IMR-90 (cell line): Measurements from ENCODE around the gene TMEM30A. TPM values are rescaled to one million over a fixed set of nuclear protein-coding genes. Genes with fewer than 3 reads are reported as not detected.

Experiments used
- ATAC-seq: fragments of 200-7000 bp; cut with Tn5 transposase; 2 replicates; pipeline ENCODE4 v1.9.1; 2020; ENCODE audit warnings: low read depth, mild to moderate bottlenecking, moderate library complexity
- BruUV-seq: library from RNA; stranded (reverse); fragments of 400-500 nt; replicated peaks from 2 replicates; lab custom pipeline; 2021; lab: Mats Ljungman, UMichigan
- CTCF ChIA-PET: fragments of 300-600 bp; formaldehyde crosslinking; extraction: SDS; loops from one replicate; lab custom pipeline; 2021; ENCODE audit warnings: antibody characterized with exemption; lab: Yijun Ruan, JAX
- POLR2A ChIA-PET: fragments of 300-600 bp; sonication (Branson Sonifier 250); formaldehyde crosslinking; loops from one replicate; lab custom pipeline; 2022; ENCODE audit warnings: antibody characterized with exemption; ENCODE audit not compliant: unreplicated experiment; lab: Charles Lee
- DNase-seq: peaks from one replicate; pipeline ENCODE4 v3.0.0; 2013
- H2AFZ ChIP-seq: replicated peaks from 2 replicates; pipeline ENCODE3; 2013; ENCODE audit warnings: low read length, mild to moderate bottlenecking; ENCODE audit not compliant: poor library complexity
- H2AK5ac ChIP-seq: 2 replicates; pipeline ENCODE4 v1.6.1; 2013; ENCODE audit warnings: low read depth, low read length, inconsistent platforms
- H2AK9ac ChIP-seq: replicated peaks from 2 replicates; pipeline ENCODE3; 2013; ENCODE audit warnings: mild to moderate bottlenecking, low read depth, low read length, moderate library complexity; ENCODE audit not compliant: poor library complexity
- H2BK120ac ChIP-seq: 2 replicates; pipeline ENCODE4 v1.6.1; 2013; ENCODE audit warnings: low read depth, low read length, inconsistent platforms
- H2BK15ac ChIP-seq: 3 replicates; pipeline ENCODE4 v1.6.1; 2013; ENCODE audit warnings: low read depth, low read length, inconsistent platforms
- H2BK20ac ChIP-seq: 2 replicates; pipeline ENCODE4 v1.6.1; 2013; ENCODE audit warnings: low read depth, mild to moderate bottlenecking, inconsistent platforms, low read length, moderate library complexity
- H2BK5ac ChIP-seq: 2 replicates; pipeline ENCODE4 v1.6.1; 2013; ENCODE audit warnings: mild to moderate bottlenecking, low read depth, low read length, inconsistent platforms; ENCODE audit not compliant: poor library complexity, severe bottlenecking
- H3K14ac ChIP-seq: replicated peaks from 2 replicates; pipeline ENCODE4 v1.6.1; 2013; ENCODE audit warnings: low read depth, low read length, inconsistent platforms
- H3K18ac ChIP-seq: 2 replicates; pipeline ENCODE4 v1.6.1; 2013; ENCODE audit warnings: low read depth, low read length, control low read depth
- H3K23ac ChIP-seq: 2 replicates; pipeline ENCODE4 v1.6.1; 2013; ENCODE audit warnings: low read depth, low read length, inconsistent platforms
- H3K27ac ChIP-seq: 2 replicates; pipeline ENCODE4 v1.5.1; 2013; ENCODE audit warnings: mild to moderate bottlenecking, control low read depth, low read length; ENCODE audit not compliant: insufficient read depth
- H3K27me3 ChIP-seq: 2 replicates; pipeline ENCODE4 v1.6.1; 2013; ENCODE audit warnings: low read length; ENCODE audit not compliant: control insufficient read depth, insufficient read depth
- H3K36me3 ChIP-seq: 2 replicates; pipeline ENCODE4 v1.6.1; 2013; ENCODE audit warnings: low read length, mixed read lengths; ENCODE audit not compliant: control insufficient read depth, insufficient read depth
- H3K4ac ChIP-seq: 2 replicates; pipeline ENCODE4 v1.6.1; 2013; ENCODE audit warnings: low read depth, low read length, inconsistent platforms
- H3K4me1 ChIP-seq: 2 replicates; pipeline ENCODE4 v1.6.1; 2013; ENCODE audit warnings: low read length, mixed read lengths; ENCODE audit not compliant: control insufficient read depth, insufficient read depth
- H3K4me2 ChIP-seq: 2 replicates; pipeline ENCODE4 v1.6.1; 2013; ENCODE audit warnings: low read depth, mild to moderate bottlenecking, control low read depth, low read length, moderate library complexity
- H3K4me3 ChIP-seq: 2 replicates; pipeline ENCODE4 v1.5.1; 2013; ENCODE audit warnings: low read depth, mild to moderate bottlenecking, control low read depth, low read length, moderate library complexity; ENCODE audit not compliant: insufficient read depth
- H3K56ac ChIP-seq: 2 replicates; pipeline ENCODE4 v1.6.1; 2013; ENCODE audit warnings: low read length, inconsistent platforms; ENCODE audit not compliant: insufficient read depth; ENCODE audit errors: extremely low read depth
- H3K79me1 ChIP-seq, 2 experiments: 2 replicates each; pipeline ENCODE4 v1.6.1; 2013; ENCODE audit warnings: low read length in 2 of 2, inconsistent platforms in 1 of 2, low read depth in 1 of 2
- H3K9ac ChIP-seq: 2 replicates; pipeline ENCODE4 v1.6.1; 2013; ENCODE audit warnings: low read depth, low read length, control low read depth
- H3K9me1 ChIP-seq: 2 replicates; pipeline ENCODE4 v1.6.1; 2013; ENCODE audit warnings: low read length, inconsistent platforms; ENCODE audit not compliant: insufficient read depth
- H3K9me3 ChIP-seq: 2 replicates; pipeline ENCODE4 v1.6.1; 2013; ENCODE audit warnings: low read length; ENCODE audit not compliant: control insufficient read depth, insufficient read depth
- H4K20me1 ChIP-seq: 2 replicates; pipeline ENCODE4 v1.6.1; 2013; ENCODE audit warnings: low read length, inconsistent platforms; ENCODE audit not compliant: insufficient read depth
- H4K5ac ChIP-seq: 2 replicates; pipeline ENCODE4 v1.6.1; 2013; ENCODE audit warnings: mild to moderate bottlenecking, low read depth, low read length, control low read depth
- H4K8ac ChIP-seq, 2 experiments: 2 replicates each; pipeline ENCODE4 v1.6.1; 2013; ENCODE audit warnings: low read depth in 2 of 2, low read length in 2 of 2, control low read depth in 1 of 2, inconsistent platforms in 1 of 2
- H4K91ac ChIP-seq: 2 replicates; pipeline ENCODE4 v1.6.1; 2013; ENCODE audit warnings: low read depth, low read length, inconsistent platforms; ENCODE audit not compliant: insufficient read depth
- BHLHE40 ChIP-seq: fragments of 150-350 bp; IDR thresholded peaks from 2 replicates; pipeline ENCODE4 v1.6.1; 2016; ENCODE audit warnings: mild to moderate bottlenecking, low read depth, low read length
- CEBPB ChIP-seq: IDR thresholded peaks from 2 replicates; pipeline ENCODE4 v1.6.1; 2012; ENCODE audit warnings: low read depth, low read length, improper control_type of control experiment
- CHD1 ChIP-seq: IDR thresholded peaks from 2 replicates; pipeline ENCODE4 v1.6.1; 2012; ENCODE audit warnings: low read depth, low read length, improper control_type of control experiment
- CTCF ChIP-seq: conservative IDR thresholded peaks from 2 replicates; pipeline ENCODE4 v1.5.1; 2012; ENCODE audit warnings: mild to moderate bottlenecking, low read depth, low read length, improper control_type of control experiment
- ELK1 ChIP-seq: fragments of 150-350 bp; IDR thresholded peaks from 2 replicates; pipeline ENCODE4 v1.6.1; 2016; ENCODE audit warnings: low read depth, mild to moderate bottlenecking, low read length, moderate library complexity, borderline replicate concordance
- FOS ChIP-seq: fragments of 150-350 bp; IDR thresholded peaks from 2 replicates; pipeline ENCODE4 v1.6.1; 2016; ENCODE audit warnings: low read depth, low read length
- MAFK ChIP-seq: IDR thresholded peaks from 2 replicates; pipeline ENCODE4 v1.6.1; 2012; ENCODE audit warnings: low read depth, low read length, improper control_type of control experiment
- MAZ ChIP-seq: IDR thresholded peaks from 2 replicates; pipeline ENCODE4 v1.6.1; 2012; ENCODE audit warnings: low read depth, mild to moderate bottlenecking, low read length, improper control_type of control experiment, moderate library complexity, borderline replicate concordance
- MXI1 ChIP-seq: IDR thresholded peaks from 2 replicates; pipeline ENCODE4 v1.6.1; 2012; ENCODE audit warnings: low read depth, mild to moderate bottlenecking, low read length, moderate library complexity, borderline replicate concordance
- NFE2L2 ChIP-seq: fragments of 150-350 bp; IDR thresholded peaks from 2 replicates; pipeline ENCODE4 v1.6.1; 2016; ENCODE audit warnings: low read depth, mild to moderate bottlenecking, low read length
- POLR2A ChIP-seq: IDR thresholded peaks from 2 replicates; pipeline ENCODE4 v1.6.1; 2012; ENCODE audit warnings: mild to moderate bottlenecking, low read depth, low read length
- RAD21 ChIP-seq: IDR thresholded peaks from 2 replicates; pipeline ENCODE4 v1.6.1; 2012; ENCODE audit warnings: low read length, improper control_type of control experiment
- RCOR1 ChIP-seq: IDR thresholded peaks from 2 replicates; pipeline ENCODE4 v1.6.1; 2012; ENCODE audit warnings: mild to moderate bottlenecking, low read length, improper control_type of control experiment; ENCODE audit not compliant: insufficient replicate concordance
- RFX5 ChIP-seq: IDR thresholded peaks from 2 replicates; pipeline ENCODE4 v1.8.0; 2012; ENCODE audit warnings: low read depth, mild to moderate bottlenecking, low read length, moderate library complexity
- SMC3 ChIP-seq: fragments of 150-350 bp; IDR thresholded peaks from 2 replicates; pipeline ENCODE4 v1.6.1; 2016; ENCODE audit warnings: low read depth, mild to moderate bottlenecking, antibody characterized with exemption, low read length, moderate library complexity
- USF2 ChIP-seq: fragments of 150-350 bp; IDR thresholded peaks from 2 replicates; pipeline ENCODE4 v1.6.1; 2017; ENCODE audit warnings: mild to moderate bottlenecking, antibody characterized with exemption, low read length, low read depth
- dilution Hi-C: fragments of 300-500 bp; cut with HindIII; formaldehyde crosslinking; loops from one replicate; pipeline ENCODE4 v1.14.3; 2018; ENCODE audit warnings: low sequenced_read_pairs; ENCODE audit not compliant: unreplicated experiment
- in situ Hi-C: fragments of 300-500 bp; cut with MboI; formaldehyde crosslinking; loops from 3 replicates; pipeline ENCODE4 v1.14.3; 2019; ENCODE audit warnings: low sequenced_read_pairs, inconsistent platforms, mixed read lengths
- intact Hi-C: fragments of 100-400 bp; cut with micrococcal nuclease; formaldehyde crosslinking; loops from 2 replicates; pipeline ENCODE4 v1.10.0; 2022
- polyA plus RNA-seq, 3 experiments: library from polyadenylated mRNA; depleted of rRNA; stranded (reverse); fragments of >200 nt; gene quantifications; 2 replicates each; pipeline ENCODE4 v1.2.3, GENCODE V29; 2012; ENCODE audit warnings: low replicate concordance in 1 of 3
- total RNA-seq: library from RNA; depleted of rRNA; stranded (reverse); fragments of >200 nt; gene quantifications from 2 replicates; pipeline ENCODE4 v1.2.3, GENCODE V29; 2012

TMEM30A gene
- total and polyA plus RNA-seq, 2 of the 4 experiments (the other 2 are of a cell fraction), result 48.5 to 111 TPM

DNA sequence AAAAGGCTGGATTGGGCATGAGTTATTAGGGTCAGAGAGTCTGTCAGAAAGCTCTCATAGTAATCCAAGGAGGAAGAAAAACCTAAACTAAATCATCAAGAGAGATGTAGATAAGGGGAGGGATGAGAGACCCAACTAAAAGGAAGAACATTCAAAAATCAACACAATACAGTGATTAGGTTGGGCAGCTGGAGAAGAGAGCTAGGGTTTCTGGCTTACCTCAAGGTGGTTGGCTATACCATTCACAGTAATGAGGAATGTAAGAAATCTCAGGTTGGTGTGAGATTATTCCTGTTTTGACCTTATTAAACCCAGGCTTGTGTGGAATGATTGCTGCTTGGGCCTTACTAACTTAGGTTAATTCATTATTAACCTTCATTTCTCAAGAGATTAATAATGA, 34.8 kb downstream of the TMEM30A start:
- H3K9me1 ChIP-seq, result no peaks in the 10 kb centered on the region; the same call in 1 of the 2 replicates
- no TSS peak for BruUV-seq
- POLR2A ChIA-PET, result no interaction called here

More for the DNA sequence above, 34.8 kb downstream of the TMEM30A start:
- H2AFZ ChIP-seq, result no peak overlapping the region
- peaks cover 9% of the 10 kb centered on the region for H3K36me3 ChIP-seq
- H2BK15ac ChIP-seq, result no peak overlapping the region
- no peak overlapping the region for H3K18ac ChIP-seq
- CTCF ChIA-PET, result no interaction called here
- intact Hi-C loops (no loop called here), dilution Hi-C loops (no loop called here), in situ Hi-C loops (no loop called here)
- no peak for DNase-seq
- ATAC-seq, result no peak
- H4K8ac ChIP-seq, result no peak overlapping the region
- no peak overlapping the region for H3K27ac ChIP-seq
- H2AK5ac ChIP-seq, result no peak overlapping the region
- TF ChIP-seq RFX5 (no peak), CTCF (no peak), POLR2A (no peak), BHLHE40 (no peak), MAZ (no peak), FOS (no peak), MXI1 (no peak), USF2 (no peak), RAD21 (no peak), NFE2L2 (no peak), MAFK (no peak), CEBPB (no peak), RCOR1 (no peak), CHD1 (no peak), SMC3 (no peak), ELK1 (no peak)
- H4K91ac ChIP-seq, result no peak overlapping the region
- H3K9ac ChIP-seq, result no peak overlapping the region
- no peak overlapping the region for H4K5ac ChIP-seq
- no peak overlapping the region for H2BK120ac ChIP-seq
- no peak overlapping the region for H3K4ac ChIP-seq
- no peak overlapping the region for H3K56ac ChIP-seq
- H3K27me3 ChIP-seq, result no peaks in the 10 kb centered on the region
- no peaks in the 10 kb centered on the region for H3K9me3 ChIP-seq
- no peak overlapping the region for H2AK9ac ChIP-seq
- H2BK20ac ChIP-seq, result no peak overlapping the region
- H2BK5ac ChIP-seq, result no peak overlapping the region
- H3K4me3 ChIP-seq, result no peak overlapping the region
- H3K4me1 ChIP-seq, result no peaks in the 10 kb centered on the region
- peaks cover 7 to 12% of the 10 kb centered on the region in 2 experiments; a peak in 3 of 4 replicates for H3K79me1 ChIP-seq
- no peak overlapping the region for H3K4me2 ChIP-seq
- no peak overlapping the region for H3K14ac ChIP-seq
- no peaks in the 10 kb centered on the region for H4K20me1 ChIP-seq
- H3K23ac ChIP-seq, result no peak overlapping the region
